SU-DHL-6 (cell line): ENCODE results near the gene MCTP1.

ENCODE experiments used
- H2AFZ ChIP-seq: fragments of 200-600 bp; sonication (generic); 2 replicates; pipeline ENCODE4 v1.6.1; 2014; ENCODE audit warnings: low read depth, mild to moderate bottlenecking, moderate library complexity, mixed read lengths, antibody characterized with exemption, low read length; ENCODE audit not compliant: severe bottlenecking
- H3F3A ChIP-seq: fragments of 200-600 bp; shearing (Covaris generic); 2 replicates; pipeline ENCODE4 v1.6.0; 2016; ENCODE audit warnings: antibody characterized with exemption, mild to moderate bottlenecking; ENCODE audit not compliant: insufficient read depth
- H3K27ac ChIP-seq: fragments of 200-600 bp; sonication (generic); 2 replicates; pipeline ENCODE4 v1.5.1; 2016; ENCODE audit warnings: low read depth, mild to moderate bottlenecking, low read length, moderate library complexity, mixed read lengths
- H3K27me3 ChIP-seq: fragments of 200-600 bp; sonication (generic), shearing (Covaris generic); 2 replicates; pipeline ENCODE4 v1.6.0; 2014; ENCODE audit warnings: mild to moderate bottlenecking, low read length
- H3K36me3 ChIP-seq: fragments of 200-600 bp; sonication (generic); 2 replicates; pipeline ENCODE4 v1.6.1; 2014; ENCODE audit warnings: mild to moderate bottlenecking, low read length, mixed read lengths
- H3K4me2 ChIP-seq: fragments of 300-600, 200-600 bp; shearing (Covaris generic), sonication (generic); 2 replicates; pipeline ENCODE4 v1.6.0; 2014; ENCODE audit warnings: low read length, low read depth, mild to moderate bottlenecking; ENCODE audit not compliant: poor library complexity, severe bottlenecking
- H3K4me3 ChIP-seq: fragments of 200-600 bp; sonication (generic); 2 replicates; pipeline ENCODE4 v1.5.1; 2014; ENCODE audit warnings: antibody characterized with exemption, low read length, mild to moderate bottlenecking, mixed read lengths; ENCODE audit not compliant: insufficient read depth, poor library complexity, severe bottlenecking
- H3K79me2 ChIP-seq: fragments of 200-600 bp; sonication (generic); 2 replicates; pipeline ENCODE4 v1.6.1; 2014; ENCODE audit warnings: mild to moderate bottlenecking, low read length, moderate library complexity; ENCODE audit not compliant: insufficient read depth
- H3K9ac ChIP-seq: fragments of 200-600 bp; sonication (generic); 2 replicates; pipeline ENCODE4 v1.7.0; 2014; ENCODE audit warnings: mild to moderate bottlenecking, low read length
- H3K9me2 ChIP-seq: fragments of 200-600 bp; sonication (generic); replicated peaks from 2 replicates; pipeline ENCODE4 v1.6.1; 2014; ENCODE audit warnings: low read length; ENCODE audit not compliant: insufficient read depth
- H3K9me3 ChIP-seq: fragments of 200-600 bp; sonication (generic); 2 replicates; pipeline ENCODE4 v1.6.1; 2014; ENCODE audit warnings: low read length, mixed read lengths; ENCODE audit not compliant: insufficient read depth
- H4K20me1 ChIP-seq: fragments of 200-600 bp; sonication (generic); 2 replicates; pipeline ENCODE4 v1.6.1; 2014; ENCODE audit warnings: low read depth, mild to moderate bottlenecking, antibody characterized with exemption, low read length, moderate library complexity, mixed read lengths
- EZH2phosphoT487 ChIP-seq: fragments of 200-600 bp; sonication (generic), shearing (Covaris generic); conservative IDR thresholded peaks from 2 replicates; pipeline ENCODE4 v1.6.1; 2018; ENCODE audit warnings: mild to moderate bottlenecking, antibody characterized with exemption, low read length, moderate library complexity, mixed read lengths
- TF ChIP-seq, protein P1 (sequence below): fragments of 200-600 bp; sonication (generic); IDR thresholded peaks from one replicate; pipeline ENCODE4 v1.5.1; 2017; ENCODE audit warnings: antibody characterized with exemption, mild to moderate bottlenecking, low read length, moderate library complexity; ENCODE audit not compliant: insufficient read depth, poor library complexity, severe bottlenecking

The MCTP1 gene

DNA sequence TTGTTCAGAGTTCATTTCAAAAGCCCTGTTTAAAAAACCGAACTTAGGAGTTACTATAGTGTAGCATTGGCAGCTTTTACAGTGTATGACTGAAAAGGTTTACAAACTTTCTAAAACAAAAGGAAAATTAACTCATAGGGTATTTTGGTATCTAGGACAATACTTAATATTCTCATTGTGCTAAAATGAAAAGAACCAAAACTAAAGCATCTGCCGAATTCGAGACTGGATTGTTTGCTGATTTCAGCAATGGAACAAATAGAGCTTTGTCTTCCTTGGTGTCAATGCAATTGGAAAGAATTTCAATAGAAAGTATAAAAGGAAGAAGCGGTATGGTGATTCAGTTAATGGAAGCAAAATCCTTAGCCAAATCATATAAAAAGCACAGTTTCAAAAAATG is 412.4 kb downstream of the MCTP1 start:
- H4K20me1 ChIP-seq, result no peaks in the 10 kb centered on the region
- TF ChIP-seq, protein P1, sequence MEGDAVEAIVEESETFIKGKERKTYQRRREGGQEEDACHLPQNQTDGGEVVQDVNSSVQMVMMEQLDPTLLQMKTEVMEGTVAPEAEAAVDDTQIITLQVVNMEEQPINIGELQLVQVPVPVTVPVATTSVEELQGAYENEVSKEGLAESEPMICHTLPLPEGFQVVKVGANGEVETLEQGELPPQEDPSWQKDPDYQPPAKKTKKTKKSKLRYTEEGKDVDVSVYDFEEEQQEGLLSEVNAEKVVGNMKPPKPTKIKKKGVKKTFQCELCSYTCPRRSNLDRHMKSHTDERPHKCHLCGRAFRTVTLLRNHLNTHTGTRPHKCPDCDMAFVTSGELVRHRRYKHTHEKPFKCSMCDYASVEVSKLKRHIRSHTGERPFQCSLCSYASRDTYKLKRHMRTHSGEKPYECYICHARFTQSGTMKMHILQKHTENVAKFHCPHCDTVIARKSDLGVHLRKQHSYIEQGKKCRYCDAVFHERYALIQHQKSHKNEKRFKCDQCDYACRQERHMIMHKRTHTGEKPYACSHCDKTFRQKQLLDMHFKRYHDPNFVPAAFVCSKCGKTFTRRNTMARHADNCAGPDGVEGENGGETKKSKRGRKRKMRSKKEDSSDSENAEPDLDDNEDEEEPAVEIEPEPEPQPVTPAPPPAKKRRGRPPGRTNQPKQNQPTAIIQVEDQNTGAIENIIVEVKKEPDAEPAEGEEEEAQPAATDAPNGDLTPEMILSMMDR, result no peak
- no peaks in the 10 kb centered on the region for H3K9me3 ChIP-seq
- H2AFZ ChIP-seq, result no peak overlapping the region
- H3K36me3 ChIP-seq, result no peaks in the 10 kb centered on the region
- no peaks in the 10 kb centered on the region for H3F3A ChIP-seq
- H3K9ac ChIP-seq, result no peak overlapping the region
- H3K4me3 ChIP-seq, result no peak overlapping the region
- H3K4me2 ChIP-seq, result no peak overlapping the region
- H3K27ac ChIP-seq, result no peak overlapping the region
- no peaks in the 10 kb centered on the region for H3K9me2 ChIP-seq
- no peaks in the 10 kb centered on the region for H3K27me3 ChIP-seq
- H3K79me2 ChIP-seq, result no peaks in the 10 kb centered on the region

DNA sequence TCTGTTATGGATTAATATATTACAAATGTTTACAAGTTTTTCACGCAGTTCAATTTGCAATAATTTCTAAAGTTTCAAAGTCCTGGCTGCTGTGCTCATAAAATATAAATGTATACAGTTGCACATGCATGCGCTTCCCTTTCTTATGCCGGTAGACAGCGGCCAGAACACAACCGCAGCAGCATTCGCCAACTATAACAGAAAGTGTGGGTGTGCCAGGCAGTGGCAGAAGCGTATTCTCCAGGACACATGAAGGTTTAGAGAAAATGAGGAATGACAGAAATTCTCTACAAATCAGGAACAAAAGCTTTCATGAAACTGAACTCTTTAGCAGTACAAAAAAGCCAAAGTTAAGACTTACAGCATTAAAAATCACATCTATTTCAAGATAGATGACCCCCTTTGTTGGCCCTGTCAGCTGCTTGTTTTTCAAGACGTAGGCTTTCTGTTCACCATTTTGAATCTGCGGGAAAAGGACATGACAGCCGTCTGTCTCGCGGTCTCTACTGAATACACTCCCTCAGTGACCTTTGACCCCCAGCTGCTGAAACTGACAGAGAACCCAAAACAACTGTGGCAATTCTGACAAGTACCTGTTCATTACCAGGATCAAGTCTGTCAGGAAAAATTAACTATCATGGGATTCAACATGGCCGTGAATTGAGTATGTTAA is 414.2 kb downstream of the MCTP1 start:
- Histone ChIP-seq H3K9me2 (no peaks in the 10 kb centered on the region), H3K4me3 (no peak overlapping the region), H3F3A (no peaks in the 10 kb centered on the region), H3K9ac (no peak overlapping the region), H3K9me3 (no peaks in the 10 kb centered on the region), H3K79me2 (no peaks in the 10 kb centered on the region), H3K27me3 (no peaks in the 10 kb centered on the region), H3K36me3 (no peaks in the 10 kb centered on the region), H3K4me2 (no peak overlapping the region), H2AFZ (no peak overlapping the region), H3K27ac (no peak overlapping the region), H4K20me1 (no peaks in the 10 kb centered on the region)
- TF ChIP-seq EZH2phosphoT487, result no peak
- TF ChIP-seq, protein P1, result no peak

DNA sequence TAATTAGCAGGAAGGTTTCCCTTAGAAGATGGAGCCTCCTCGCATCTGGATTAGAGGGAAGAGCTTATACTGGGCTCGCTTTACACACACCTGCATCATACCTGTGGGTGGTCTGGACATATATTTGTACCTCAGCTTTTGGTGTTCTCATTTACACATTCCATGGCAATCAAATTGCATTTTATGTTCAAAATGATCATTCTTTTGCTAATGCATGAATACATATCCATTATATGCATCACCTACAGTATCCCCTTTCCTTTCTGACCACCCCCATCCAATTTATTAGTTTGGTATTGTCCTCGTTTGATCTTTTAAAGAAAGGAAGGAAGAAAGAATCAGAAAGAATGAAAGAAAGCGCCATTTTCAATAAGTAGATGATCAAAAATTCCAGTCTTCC is 415.0 kb downstream of the MCTP1 start:
- Histone ChIP-seq H3K27me3 (no peaks in the 10 kb centered on the region), H3F3A (no peaks in the 10 kb centered on the region), H3K36me3 (no peaks in the 10 kb centered on the region), H3K9me2 (no peaks in the 10 kb centered on the region), H3K27ac (no peak overlapping the region), H3K79me2 (no peaks in the 10 kb centered on the region), H2AFZ (no peak overlapping the region), H4K20me1 (no peaks in the 10 kb centered on the region), H3K9me3 (no peaks in the 10 kb centered on the region), H3K4me2 (no peak overlapping the region), H3K4me3 (no peak overlapping the region), H3K9ac (no peak overlapping the region)
- TF ChIP-seq EZH2phosphoT487, result no peak
- TF ChIP-seq, protein P1, result no peak
